GM06990 (cell line): ENCODE results near the gene KDM4B.

Source experiments
- DNase-seq: peaks from one replicate; pipeline ENCODE4 v3.0.0-alpha.2; 2011; ENCODE audit not compliant: insufficient read length; ENCODE audit errors: extremely low read depth
- H3K27me3 ChIP-seq: replicated peaks from 2 replicates; pipeline ENCODE4 v1.6.0; 2011; ENCODE audit warnings: low read length; ENCODE audit not compliant: control insufficient read depth, insufficient read depth
- H3K36me3 ChIP-seq: 2 replicates; pipeline ENCODE4 v1.5.1; 2011; ENCODE audit warnings: low read length; ENCODE audit not compliant: control insufficient read depth, insufficient read depth
- H3K4me3 ChIP-seq: replicated peaks from 2 replicates; pipeline ENCODE4 v1.5.1; 2011; ENCODE audit warnings: low read depth, mild to moderate bottlenecking, control low read depth, low read length
- TF ChIP-seq, protein P1 (sequence below): IDR thresholded peaks from 2 replicates; pipeline ENCODE4 v1.5.1; 2011; ENCODE audit warnings: low read length, control low read depth, mild to moderate bottlenecking, inconsistent platforms; ENCODE audit not compliant: insufficient read depth, poor library complexity, severe bottlenecking

KDM4B gene

DNA sequence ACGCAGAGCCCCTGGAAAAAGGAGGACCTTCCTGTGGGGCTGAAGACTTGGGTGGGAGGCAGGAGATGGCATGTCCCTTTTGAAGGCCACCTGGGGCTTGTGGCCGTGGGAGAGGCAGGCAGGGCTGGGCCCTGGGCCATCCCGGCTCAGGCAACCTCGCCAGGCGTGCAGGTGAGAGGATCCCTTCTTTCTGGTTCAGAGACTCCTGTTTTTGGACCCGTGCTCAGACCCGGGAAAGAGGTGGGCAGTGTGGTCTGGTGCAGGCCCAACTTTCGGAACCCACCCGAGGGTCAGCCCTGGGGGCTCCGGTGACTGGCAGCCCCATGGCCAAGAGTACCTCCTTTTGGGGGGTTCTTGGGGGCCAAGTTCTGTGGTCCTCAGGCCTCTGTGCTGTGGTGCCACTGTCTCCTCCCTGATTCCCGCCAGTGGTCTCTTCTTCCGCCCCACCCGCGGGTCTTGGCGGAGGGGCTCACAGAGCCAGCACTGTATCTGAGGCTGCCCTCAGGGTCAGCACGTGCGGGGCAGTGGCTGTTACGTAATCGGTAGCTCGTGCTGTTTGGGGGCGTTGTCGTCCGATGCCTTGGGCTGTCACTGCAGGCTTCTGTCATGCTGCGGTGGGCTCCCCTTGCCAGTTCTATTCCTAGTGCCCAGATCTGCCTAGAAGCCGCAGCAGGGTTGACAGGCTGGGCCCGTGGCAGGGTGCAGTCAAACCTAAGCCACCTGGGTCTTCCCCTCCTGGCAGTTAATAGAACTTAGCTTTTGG lies 42.7 kb downstream of the KDM4B start:
- H3K27me3 ChIP-seq = no peaks in the 10 kb centered on the region
- no peak overlapping the region for H3K4me3 ChIP-seq
- peaks cover 6% of the 10 kb centered on the region for H3K36me3 ChIP-seq
- no peak for DNase-seq
- TF ChIP-seq, protein P1, sequence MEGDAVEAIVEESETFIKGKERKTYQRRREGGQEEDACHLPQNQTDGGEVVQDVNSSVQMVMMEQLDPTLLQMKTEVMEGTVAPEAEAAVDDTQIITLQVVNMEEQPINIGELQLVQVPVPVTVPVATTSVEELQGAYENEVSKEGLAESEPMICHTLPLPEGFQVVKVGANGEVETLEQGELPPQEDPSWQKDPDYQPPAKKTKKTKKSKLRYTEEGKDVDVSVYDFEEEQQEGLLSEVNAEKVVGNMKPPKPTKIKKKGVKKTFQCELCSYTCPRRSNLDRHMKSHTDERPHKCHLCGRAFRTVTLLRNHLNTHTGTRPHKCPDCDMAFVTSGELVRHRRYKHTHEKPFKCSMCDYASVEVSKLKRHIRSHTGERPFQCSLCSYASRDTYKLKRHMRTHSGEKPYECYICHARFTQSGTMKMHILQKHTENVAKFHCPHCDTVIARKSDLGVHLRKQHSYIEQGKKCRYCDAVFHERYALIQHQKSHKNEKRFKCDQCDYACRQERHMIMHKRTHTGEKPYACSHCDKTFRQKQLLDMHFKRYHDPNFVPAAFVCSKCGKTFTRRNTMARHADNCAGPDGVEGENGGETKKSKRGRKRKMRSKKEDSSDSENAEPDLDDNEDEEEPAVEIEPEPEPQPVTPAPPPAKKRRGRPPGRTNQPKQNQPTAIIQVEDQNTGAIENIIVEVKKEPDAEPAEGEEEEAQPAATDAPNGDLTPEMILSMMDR = no peak

DNA sequence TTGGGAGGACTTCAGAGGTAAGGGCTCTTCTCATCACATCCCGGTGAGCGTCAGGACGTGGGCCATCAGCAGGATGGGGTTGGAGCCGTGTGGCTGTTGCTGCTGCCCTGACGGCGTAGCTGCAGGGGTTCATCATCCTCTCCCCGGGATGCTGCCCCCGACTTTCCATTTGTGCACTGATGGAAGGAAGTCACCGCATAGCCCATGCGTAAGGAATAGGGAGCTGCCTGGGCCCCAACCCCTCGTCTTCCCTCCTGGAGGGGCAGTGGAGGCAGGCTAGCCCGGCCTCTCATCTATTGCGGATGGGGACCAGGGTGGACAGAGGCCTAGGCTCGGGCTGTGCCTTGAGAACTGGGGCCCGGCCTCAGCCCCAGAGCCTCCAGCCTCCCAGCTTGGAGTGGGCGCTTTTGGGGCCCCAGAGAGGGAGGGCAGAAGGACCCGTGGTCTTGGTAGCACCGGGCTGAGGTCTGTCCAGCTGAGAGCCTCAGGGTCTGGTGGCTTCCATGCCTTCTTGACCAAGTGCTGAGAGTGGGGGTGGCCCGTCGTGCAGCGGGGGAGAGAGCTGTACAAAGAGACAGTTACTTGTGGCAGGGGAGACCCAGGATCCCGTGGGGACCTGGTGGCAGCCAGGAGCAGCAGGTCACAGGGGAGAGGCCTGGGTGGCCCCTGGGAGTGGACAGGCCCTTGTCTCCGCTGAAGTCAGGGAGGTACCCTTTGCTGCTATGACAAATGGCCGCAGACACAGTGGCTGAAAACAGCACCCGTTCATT lies 44.0 kb downstream of the KDM4B start:
- no peak overlapping the region for H3K4me3 ChIP-seq
- peaks cover 10% of the 10 kb centered on the region for H3K36me3 ChIP-seq

DNA sequence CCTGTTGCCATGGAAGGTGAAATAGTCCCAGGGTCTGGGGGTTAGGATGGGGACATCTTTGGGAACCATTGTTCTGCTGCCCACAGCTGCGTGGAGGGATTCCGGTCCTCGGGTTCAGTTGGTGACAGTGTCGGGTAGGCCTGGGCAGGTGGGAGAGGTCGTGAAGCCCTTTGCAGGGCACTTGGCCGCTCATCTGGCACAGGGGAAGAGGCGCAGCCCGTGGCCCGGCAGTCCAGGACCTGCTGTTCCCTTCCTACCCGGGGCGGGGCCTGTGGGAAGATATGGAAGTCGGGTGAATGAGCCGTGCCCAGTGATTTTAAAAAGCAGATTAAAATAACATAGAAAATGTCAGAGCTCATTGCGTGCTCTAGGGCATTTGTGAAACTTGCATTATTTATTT lies 44.8 kb downstream of the KDM4B start:
- Histone ChIP-seq H3K4me3 (no peak overlapping the region), H3K36me3 (peaks cover 12% of the 10 kb centered on the region), H3K27me3 (no peaks in the 10 kb centered on the region)
- no peak for DNase-seq
- TF ChIP-seq, protein P1 = no peak

More for the DNA sequence above, 44.0 kb downstream of the KDM4B start:
- H3K27me3 ChIP-seq = no peaks in the 10 kb centered on the region
- no peak for DNase-seq
- TF ChIP-seq, protein P1 = no peak

DNA sequence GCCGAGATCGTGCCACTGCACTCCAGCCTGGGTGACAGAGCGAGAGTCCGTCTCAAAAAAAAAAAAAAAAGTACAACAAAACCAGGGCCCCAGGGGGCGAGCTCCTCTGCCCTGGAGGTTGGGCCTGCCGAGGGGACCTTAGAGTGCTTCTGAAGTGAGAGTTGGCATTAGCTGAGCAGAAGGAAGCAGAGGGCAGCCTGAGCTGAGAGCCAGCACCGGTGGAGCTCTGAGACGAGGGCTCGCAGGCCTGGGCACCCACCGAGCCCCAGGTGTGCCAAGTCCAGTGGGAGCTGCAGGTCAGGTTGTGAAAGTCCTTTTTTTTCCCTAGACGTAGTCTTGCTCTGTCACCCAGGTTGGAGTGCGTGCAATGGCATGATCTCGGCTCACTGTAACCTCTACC lies 46.0 kb downstream of the KDM4B start:
- no peak for DNase-seq
- TF ChIP-seq, protein P1 = no peak
- Histone ChIP-seq H3K4me3 (no peak overlapping the region), H3K27me3 (no peaks in the 10 kb centered on the region), H3K36me3 (peaks cover 12% of the 10 kb centered on the region)

DNA sequence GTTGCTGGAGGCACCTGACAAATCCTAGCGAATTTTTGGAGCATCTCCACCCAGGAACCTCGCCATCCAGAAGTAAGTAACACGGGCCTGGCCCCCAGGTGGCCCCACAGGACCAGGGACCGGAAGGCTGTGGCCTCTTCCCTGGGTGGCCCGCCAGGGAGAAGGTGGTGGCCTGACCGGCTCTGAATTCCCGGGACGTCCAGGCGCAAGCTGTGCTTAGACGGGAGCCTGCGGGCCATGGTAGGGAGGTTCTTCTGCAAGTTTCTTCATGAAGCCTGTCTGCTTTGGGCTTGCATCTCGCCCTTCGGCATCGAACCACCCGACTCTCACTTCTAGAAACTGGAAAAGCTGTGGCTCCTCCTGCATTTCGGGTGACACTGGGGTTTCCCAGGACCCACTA lies 47.4 kb downstream of the KDM4B start:
- H3K4me3 ChIP-seq = no peak overlapping the region
- H3K36me3 ChIP-seq = peaks cover 10% of the 10 kb centered on the region
- H3K27me3 ChIP-seq = no peaks in the 10 kb centered on the region
- no peak for DNase-seq
- TF ChIP-seq, protein P1 = no peak
